Stimulated activated effector memory CD8-positive, alpha-beta T cell treated with anti-CD3 and anti-CD28 coated beads, Interleukin-12 subunit alpha, Interleukin-12 subunit beta, amount 100 ng/mL, for 72 hours (primary cell): ENCODE measurements around the gene MYDGF.

ENCODE experiments used
- ATAC-seq: fragments of 150-1000 bp; cut with Tn5 transposase; 2 replicates; pipeline ENCODE4 v1.10.0; 2021
- DNase-seq, 2 donors: peaks; one replicate each; pipeline ENCODE4 v3.0.0; 2021 to 2022; ENCODE audit warnings: low spot score in 2 of 2
- H3K27ac Mint-ChIP-seq: one replicate; pipeline ENCODE4 v1.8.0; 2022; ENCODE audit warnings: mild to moderate bottlenecking, mixed read lengths
- H3K36me3 Mint-ChIP-seq: one replicate; pipeline ENCODE4 v1.8.0; 2022; ENCODE audit warnings: mild to moderate bottlenecking, mixed read lengths
- H3K4me1 Mint-ChIP-seq: one replicate; pipeline ENCODE4 v1.8.0; 2022; ENCODE audit warnings: mixed read lengths
- H3K4me3 Mint-ChIP-seq: one replicate; pipeline ENCODE4 v1.8.0; 2022; ENCODE audit warnings: mild to moderate bottlenecking, mixed read lengths
- H3K9me3 Mint-ChIP-seq: one replicate; pipeline ENCODE4 v1.8.0; 2022; ENCODE audit warnings: mixed read lengths

MYDGF gene

DNA sequence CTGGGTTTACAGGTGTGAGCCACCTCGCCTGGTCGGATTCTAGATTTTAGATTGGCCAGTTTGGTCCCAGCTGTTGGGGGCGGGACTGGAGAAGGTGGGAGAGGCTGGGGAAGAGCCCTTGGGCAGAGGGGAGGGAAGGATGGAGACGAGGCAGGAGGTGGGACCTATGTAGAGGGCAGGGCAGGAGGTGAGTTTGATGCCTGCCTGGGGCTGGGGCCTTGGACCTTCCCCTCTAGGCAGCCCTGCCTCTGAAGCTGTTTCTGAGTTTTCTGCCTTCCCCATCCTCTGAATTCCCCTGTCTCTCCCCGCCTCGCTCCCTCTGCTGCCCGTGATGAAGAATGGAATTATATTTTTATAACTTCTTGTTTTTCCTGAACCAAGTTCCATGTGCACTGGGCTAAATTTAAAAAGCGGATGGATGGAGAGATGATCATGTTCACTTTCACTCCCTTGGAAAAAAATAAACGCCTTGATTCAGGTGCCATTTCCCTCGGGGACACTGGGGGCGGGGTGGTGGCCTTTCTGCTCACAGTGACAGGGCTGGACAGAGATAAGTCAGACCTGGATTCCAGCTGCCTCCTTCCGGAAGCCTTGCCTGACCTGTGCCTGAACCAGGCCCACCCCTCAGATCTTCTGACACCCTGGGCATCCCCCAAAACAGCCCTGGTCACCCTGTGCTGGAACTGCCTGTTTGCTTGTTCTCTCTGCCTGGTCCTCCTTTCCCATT lies 47.3 kb downstream of the MYDGF start:
- DNase-seq (no peak), ATAC-seq (no peak)
- Mint-ChIP-seq H3K36me3 (no peaks in the 10 kb centered on the region), H3K27ac (no peak overlapping the region), H3K4me1 (no peaks in the 10 kb centered on the region), H3K9me3 (no peaks in the 10 kb centered on the region), H3K4me3 (no peak overlapping the region)

DNA sequence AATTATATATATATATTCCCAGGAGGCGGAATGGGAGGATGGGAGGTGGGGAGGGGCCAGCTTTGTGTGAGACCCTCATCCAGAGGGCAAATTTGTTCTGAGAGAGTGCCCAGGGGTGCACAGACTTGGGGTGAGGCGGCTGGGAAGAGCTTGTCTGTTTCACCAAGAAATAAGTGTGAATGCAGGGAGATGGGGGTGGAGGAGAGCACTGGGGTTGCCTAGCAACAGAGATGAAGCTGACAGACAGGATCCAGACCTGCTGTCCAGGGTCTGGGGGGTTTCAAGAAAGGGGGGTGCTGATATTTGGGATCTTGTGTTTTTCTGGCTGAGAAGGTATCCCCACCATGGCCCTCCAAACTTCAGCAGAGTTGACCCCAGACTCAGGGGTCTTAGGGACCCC lies 49.5 kb downstream of the MYDGF start:
- ATAC-seq (no peak), DNase-seq (no peak)
- Mint-ChIP-seq H3K4me1 (no peaks in the 10 kb centered on the region), H3K27ac (no peak overlapping the region), H3K9me3 (no peaks in the 10 kb centered on the region), H3K4me3 (no peak overlapping the region), H3K36me3 (no peaks in the 10 kb centered on the region)

GRCh38 chr19:4619668-4620294 lies 50.4 kb downstream of the MYDGF start:
- Mint-ChIP-seq H3K27ac (no peak overlapping the region), H3K9me3 (no peaks in the 10 kb centered on the region), H3K4me1 (no peaks in the 10 kb centered on the region), H3K36me3 (no peaks in the 10 kb centered on the region), H3K4me3 (no peak overlapping the region)
- DNase-seq, result no peak
- ATAC-seq, result no peak

DNA sequence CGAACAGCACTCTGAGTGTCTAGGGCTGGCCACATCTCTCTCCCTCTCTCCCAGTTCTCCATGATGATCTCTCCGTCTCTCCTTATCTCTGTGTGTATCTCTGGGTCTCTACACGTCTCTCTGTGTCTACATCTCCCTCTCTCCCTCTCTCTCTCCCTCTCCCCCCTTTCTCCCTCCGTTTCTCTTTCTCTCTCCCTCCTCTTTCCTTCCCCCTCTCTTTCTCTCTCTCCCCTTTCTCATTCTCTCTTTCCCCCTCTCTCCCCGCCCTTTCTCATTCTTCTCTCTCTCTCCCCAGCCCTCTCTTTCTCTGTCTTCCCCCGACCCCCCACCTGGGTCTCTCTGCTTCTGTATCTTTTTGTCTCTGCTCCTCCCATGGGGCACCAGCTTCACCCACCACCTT lies 52.1 kb downstream of the MYDGF start:
- Mint-ChIP-seq H3K9me3 (no peaks in the 10 kb centered on the region), H3K4me3 (no peak overlapping the region), H3K36me3 (no peaks in the 10 kb centered on the region), H3K4me1 (no peaks in the 10 kb centered on the region), H3K27ac (peak overlapping the region; percentile 27)
- ATAC-seq (no peak), DNase-seq (no peak)

DNA sequence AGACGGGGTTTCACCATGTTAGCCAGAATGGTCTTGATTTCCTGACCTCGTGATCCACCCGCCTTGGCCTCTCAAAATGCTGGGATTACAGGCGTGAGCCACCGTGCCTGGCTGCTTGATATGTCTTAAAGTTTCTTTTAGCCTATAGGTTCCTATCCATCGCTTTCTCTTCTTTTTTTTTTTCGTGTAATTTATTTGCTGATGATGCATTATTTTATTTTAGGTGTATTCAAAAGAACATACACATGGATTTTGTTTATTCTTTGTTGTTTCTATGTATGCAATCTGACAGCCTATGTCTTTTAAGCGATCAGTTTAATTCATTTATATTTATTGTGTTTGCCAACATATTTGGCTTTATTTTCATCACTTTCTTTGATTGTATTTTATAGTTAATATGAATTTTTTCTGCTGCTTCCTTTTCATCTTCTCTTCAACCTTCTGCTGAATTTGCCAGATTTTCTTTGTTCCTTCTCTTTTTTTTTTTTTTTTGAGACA lies 56.8 kb downstream of the MYDGF start:
- ATAC-seq, result no peak
- H3K27ac Mint-ChIP-seq, result no peak overlapping the region
- H3K9me3 Mint-ChIP-seq, result no peaks in the 10 kb centered on the region
- H3K36me3 Mint-ChIP-seq, result no peaks in the 10 kb centered on the region
- no peak for DNase-seq
- no peaks in the 10 kb centered on the region for H3K4me1 Mint-ChIP-seq
- H3K4me3 Mint-ChIP-seq, result no peak overlapping the region

GRCh38 chr19:4609878-4610511 lies 60.1 kb downstream of the MYDGF start:
- peak overlapping the region; percentile 0 for H3K27ac Mint-ChIP-seq
- H3K36me3 Mint-ChIP-seq, result no peaks in the 10 kb centered on the region
- ATAC-seq (no peak), DNase-seq (no peak)
- no peak overlapping the region for H3K4me3 Mint-ChIP-seq
- H3K9me3 Mint-ChIP-seq, result no peaks in the 10 kb centered on the region
- H3K4me1 Mint-ChIP-seq, result no peaks in the 10 kb centered on the region
